OCI-LY7 (cell line): Measurements from ENCODE around the gene OR10A6.

Experiments
- EZH2phosphoT487 ChIP-seq: fragments of 200-600 bp; sonication (generic); IDR thresholded peaks from 2 replicates; pipeline ENCODE4 v1.6.1; 2018; ENCODE audit warnings: low read depth, borderline replicate concordance, mild to moderate bottlenecking, mixed run types, antibody characterized with exemption, low read length, moderate library complexity, mixed read lengths
- TF ChIP-seq, protein P1 (sequence below): fragments of 200-600 bp; sonication (generic); conservative IDR thresholded peaks from 2 replicates; pipeline ENCODE4 v1.5.1; 2014; ENCODE audit warnings: mild to moderate bottlenecking, antibody characterized with exemption, low read length, moderate library complexity, mixed read lengths

DNA sequence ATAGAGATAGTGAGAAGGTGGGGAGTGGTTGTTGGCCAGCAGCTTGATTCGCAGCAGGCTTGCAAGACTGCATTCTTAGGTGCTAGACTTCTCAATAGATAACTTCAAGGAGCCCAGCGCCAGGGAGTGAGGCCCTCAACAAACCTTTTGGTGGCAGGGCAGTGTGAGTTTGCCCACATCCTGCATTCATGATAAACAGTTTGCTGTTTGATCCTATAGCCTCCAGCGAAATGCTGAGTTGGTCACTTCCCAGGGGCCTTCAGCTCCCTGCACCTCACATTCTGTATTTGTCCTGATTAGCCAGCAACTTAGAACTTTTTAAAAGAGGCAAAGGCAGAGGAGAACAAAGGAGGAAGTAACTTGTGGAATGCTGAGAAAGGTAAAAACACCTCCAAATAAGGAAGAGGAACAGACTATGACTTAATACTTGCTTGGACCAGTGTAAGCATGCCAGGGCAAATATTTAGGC is 25.1 kb downstream of the OR10A6 start:
- TF ChIP-seq, protein P1, sequence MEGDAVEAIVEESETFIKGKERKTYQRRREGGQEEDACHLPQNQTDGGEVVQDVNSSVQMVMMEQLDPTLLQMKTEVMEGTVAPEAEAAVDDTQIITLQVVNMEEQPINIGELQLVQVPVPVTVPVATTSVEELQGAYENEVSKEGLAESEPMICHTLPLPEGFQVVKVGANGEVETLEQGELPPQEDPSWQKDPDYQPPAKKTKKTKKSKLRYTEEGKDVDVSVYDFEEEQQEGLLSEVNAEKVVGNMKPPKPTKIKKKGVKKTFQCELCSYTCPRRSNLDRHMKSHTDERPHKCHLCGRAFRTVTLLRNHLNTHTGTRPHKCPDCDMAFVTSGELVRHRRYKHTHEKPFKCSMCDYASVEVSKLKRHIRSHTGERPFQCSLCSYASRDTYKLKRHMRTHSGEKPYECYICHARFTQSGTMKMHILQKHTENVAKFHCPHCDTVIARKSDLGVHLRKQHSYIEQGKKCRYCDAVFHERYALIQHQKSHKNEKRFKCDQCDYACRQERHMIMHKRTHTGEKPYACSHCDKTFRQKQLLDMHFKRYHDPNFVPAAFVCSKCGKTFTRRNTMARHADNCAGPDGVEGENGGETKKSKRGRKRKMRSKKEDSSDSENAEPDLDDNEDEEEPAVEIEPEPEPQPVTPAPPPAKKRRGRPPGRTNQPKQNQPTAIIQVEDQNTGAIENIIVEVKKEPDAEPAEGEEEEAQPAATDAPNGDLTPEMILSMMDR: no peak
- TF ChIP-seq EZH2phosphoT487: no peak
